Astrocyte of the cerebellum (primary cell): ENCODE measurements around the gene MIER3.

Experiments used
- DNase-seq: peaks from one replicate; pipeline ENCODE4 v3.0.0-alpha.2; 2011; ENCODE audit warnings: low read depth
- H3K4me3 ChIP-seq: 2 replicates; pipeline ENCODE4 v1.5.1; 2011; ENCODE audit warnings: mild to moderate bottlenecking, low read depth, low read length, moderate library complexity
- in situ Hi-C: cut with HindIII; loops from 2 replicates; pipeline ENCODE4 v1.10.0; 2017; ENCODE audit warnings: low sequenced_read_pairs
- TF ChIP-seq, protein P1 (sequence below): IDR thresholded peaks from 2 replicates; pipeline ENCODE4 v1.5.1; 2012; ENCODE audit warnings: low read length, low read depth, moderate library complexity, mild to moderate bottlenecking; ENCODE audit errors: missing control alignments

The MIER3 gene

DNA sequence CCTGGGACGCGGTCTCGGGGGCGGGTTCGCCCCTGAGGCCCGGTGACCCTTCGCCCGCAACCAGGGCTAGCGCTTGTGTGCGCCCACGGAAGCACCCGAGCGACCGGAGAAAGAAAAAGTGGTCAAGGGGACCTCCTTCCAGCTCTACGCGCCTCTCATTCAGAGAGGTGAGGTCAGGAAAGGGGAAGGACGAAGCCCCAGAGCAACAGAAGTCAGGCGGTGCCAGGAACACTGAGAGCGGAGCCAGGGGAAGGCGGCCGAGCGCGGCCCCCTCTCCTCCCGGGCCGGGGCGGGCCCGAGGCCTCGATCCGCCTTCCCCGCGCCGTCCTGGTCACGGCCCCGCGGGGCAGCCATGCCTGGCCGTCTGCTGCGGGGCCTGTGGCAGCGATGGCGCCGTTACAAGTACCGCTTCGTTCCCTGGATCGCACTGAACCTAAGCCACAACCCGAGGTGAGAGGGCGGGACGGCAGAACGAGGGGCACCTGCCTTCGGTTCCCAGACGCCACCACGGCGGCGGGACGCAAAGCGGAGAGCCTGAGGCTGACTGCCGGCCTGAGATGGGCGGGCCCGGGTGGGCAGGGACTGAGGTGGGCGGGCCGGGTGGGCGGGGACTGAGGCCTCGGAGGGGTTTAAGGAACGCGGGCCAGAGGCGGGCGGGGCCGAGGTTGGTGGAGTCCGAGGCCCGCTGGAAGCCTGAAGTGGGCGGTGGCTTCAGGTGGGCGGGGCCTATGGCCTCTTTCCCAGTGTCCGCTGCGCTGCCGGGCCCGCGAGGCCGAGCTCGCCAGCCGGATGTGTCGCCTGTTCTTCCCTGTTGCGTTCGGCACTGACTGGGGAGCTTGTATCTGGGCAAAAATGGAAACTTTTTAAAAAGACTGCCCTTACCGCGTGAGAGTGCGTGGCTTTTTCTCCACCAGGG lies 42.4 kb downstream of the MIER3 start, which contains the start of gene SETD9:
Gene SETD9 (plus strand): TSS at position 303 of the 916 bp plus-strand sequence. CDS start 50 bp downstream, at position 353.
- TF ChIP-seq, protein P1, sequence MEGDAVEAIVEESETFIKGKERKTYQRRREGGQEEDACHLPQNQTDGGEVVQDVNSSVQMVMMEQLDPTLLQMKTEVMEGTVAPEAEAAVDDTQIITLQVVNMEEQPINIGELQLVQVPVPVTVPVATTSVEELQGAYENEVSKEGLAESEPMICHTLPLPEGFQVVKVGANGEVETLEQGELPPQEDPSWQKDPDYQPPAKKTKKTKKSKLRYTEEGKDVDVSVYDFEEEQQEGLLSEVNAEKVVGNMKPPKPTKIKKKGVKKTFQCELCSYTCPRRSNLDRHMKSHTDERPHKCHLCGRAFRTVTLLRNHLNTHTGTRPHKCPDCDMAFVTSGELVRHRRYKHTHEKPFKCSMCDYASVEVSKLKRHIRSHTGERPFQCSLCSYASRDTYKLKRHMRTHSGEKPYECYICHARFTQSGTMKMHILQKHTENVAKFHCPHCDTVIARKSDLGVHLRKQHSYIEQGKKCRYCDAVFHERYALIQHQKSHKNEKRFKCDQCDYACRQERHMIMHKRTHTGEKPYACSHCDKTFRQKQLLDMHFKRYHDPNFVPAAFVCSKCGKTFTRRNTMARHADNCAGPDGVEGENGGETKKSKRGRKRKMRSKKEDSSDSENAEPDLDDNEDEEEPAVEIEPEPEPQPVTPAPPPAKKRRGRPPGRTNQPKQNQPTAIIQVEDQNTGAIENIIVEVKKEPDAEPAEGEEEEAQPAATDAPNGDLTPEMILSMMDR, result no peak
- peak; percentile 93 for DNase-seq
- peak within 1 kb of the TSS; percentile 61 for H3K4me3 ChIP-seq
- in situ Hi-C loops, result loop anchor here (25.0 kb wide), 1 partner anchor 353 kb away; no protein-coding TSS in a partner anchor

DNA sequence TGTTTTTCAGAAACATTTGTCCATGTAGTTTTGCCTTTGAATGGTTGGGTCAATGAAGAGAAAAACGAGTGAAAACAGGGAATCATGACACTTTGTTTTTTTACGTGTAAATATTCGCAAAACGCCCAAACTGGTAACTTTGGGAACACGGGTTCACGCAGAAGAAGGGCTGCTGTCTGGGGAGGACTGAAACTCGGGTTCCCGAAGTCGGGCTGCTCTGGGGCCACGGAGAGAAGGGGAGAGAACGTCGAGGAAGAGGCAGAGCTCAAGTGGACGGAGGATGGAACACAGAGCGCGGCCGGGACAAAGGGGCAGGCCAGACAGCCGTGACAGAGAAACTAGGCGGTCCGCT lies 43.0 kb downstream of the MIER3 start:
- DNase-seq, result no peak
- in situ Hi-C loops, result loop anchor here (25.0 kb wide), 1 partner anchor 353 kb away; no protein-coding TSS in a partner anchor
- H3K4me3 ChIP-seq, result peak overlapping the region; percentile 61
- TF ChIP-seq, protein P1, result no peak

DNA sequence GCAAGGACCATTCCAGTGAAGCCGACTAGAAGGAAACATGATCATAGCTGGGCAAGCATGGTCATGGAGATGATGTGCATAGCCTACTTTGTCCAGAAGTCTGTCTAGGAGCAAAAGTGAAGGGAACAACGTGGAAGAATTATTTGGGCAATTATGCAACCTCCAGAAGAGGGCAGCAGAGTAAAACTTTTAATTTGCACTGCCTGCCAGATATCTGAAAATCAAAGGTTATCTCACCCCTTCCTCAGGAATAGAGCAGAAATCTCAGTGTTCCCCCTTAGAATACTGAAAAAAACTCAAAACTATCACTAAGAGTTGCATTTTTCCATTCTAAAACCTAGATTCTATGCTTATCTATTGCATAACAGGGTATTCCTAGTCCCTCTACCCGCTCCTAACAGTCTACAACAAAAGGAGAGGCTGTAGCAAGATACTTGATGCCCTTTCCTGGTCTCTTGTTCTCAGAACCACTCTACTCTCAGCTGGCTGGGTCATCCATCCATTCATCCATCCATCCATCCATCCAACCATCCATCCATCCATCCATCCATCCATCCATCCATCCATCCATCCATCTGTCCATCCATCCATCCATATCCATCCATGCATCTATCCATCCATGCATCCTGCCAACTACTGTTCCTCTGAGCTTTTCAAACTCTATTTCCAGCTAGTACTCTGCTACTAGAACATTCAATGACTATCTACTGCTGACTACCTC lies 50.9 kb downstream of the MIER3 start:
- in situ Hi-C loops, result loop anchor here (25.0 kb wide), 1 partner anchor 361 kb away; no protein-coding TSS in a partner anchor
- peak; percentile 5 for DNase-seq
- TF ChIP-seq, protein P1, result peak; percentile 62
- H3K4me3 ChIP-seq, result no peak overlapping the region

DNA sequence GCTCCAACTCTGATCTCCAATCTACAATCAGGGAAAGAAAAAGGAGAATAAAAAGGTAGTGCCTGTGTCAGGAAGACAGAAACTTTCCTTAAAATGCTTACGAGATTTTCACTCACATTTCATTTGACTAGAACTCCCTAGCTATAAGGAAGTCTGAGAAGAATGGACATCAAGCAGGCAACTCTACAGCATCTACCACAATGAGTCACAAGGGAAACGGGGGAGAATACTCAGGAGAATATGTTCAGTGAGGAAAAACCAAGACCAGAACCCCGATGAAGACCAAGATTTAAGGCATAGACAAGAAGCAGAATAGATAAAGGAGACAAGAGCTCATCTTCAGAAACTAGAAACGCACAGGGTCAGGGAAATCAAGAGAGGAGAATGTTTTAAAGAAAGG lies 51.5 kb downstream of the MIER3 start:
- peak; percentile 3 for DNase-seq
- TF ChIP-seq, protein P1, result no peak
- H3K4me3 ChIP-seq, result no peak overlapping the region
- in situ Hi-C loops, result loop anchor here (25.0 kb wide), 1 partner anchor 362 kb away; no protein-coding TSS in a partner anchor

DNA sequence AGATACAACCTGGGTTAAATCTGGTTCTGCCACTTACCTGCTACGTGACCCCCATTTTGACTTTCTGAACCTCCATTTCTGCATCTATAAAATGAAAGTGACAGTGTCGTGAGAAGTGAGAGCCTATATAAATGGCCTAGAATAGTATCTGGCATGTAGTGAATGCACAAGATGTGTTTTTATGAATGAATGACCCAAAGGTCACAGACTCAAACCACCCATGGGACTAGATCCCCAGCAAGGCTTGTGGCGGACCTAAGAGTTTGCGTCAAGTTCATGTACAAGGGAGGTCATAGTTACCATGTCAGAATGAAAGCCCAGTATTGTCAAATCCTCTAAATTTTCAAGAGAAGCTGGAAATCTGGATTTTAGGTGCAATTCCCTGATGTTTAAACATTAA lies 53.7 kb downstream of the MIER3 start:
- TF ChIP-seq, protein P1, result no peak
- no peak overlapping the region for H3K4me3 ChIP-seq
- no peak for DNase-seq
- in situ Hi-C loops, result no loop called here

DNA sequence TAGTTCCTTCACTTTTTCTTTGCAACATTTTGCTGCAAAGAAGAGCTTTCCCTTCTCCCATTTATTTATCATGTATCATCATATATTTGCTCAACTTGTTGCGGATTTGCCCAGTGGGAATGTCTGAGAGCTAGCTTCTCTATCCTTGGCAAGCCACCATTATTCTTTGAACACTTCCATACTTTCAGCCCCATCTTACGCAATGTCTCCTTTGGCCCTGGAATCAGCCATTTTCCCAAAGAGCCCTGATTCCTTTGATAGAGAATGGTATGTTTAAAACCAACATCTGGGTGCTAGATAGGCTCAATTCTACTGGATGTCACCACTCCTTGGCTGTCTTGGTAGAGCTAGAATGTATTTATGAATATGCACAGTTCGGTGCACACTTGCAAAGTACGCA lies 55.2 kb downstream of the MIER3 start:
- TF ChIP-seq, protein P1, result no peak
- in situ Hi-C loops, result no loop called here
- no peak overlapping the region for H3K4me3 ChIP-seq
- no peak for DNase-seq
